BJ (cell line): ENCODE measurements around the gene MYH3. TPM values are rescaled to one million over a fixed set of nuclear protein-coding genes. Genes with fewer than 3 reads are reported as not detected.
"Not testable (repeated sequence)": the region's sequence is repeated elsewhere in the genome, so short reads cannot be mapped to it uniquely, and the experiment has no call there.

Source experiments
- CTCF ChIA-PET: fragments of 350-600 bp; formaldehyde crosslinking; extraction: SDS; loops from one replicate; lab custom pipeline; 2021; ENCODE audit warnings: antibody characterized with exemption, inconsistent platforms; lab: Yijun Ruan, JAX
- POLR2A ChIA-PET: fragments of 300-600 bp; sonication (Branson Sonifier 250); formaldehyde crosslinking; extraction: SDS; loops from one replicate; lab custom pipeline; 2021; ENCODE audit warnings: antibody characterized with exemption; lab: Charles Lee
- DNase-seq: peaks from one replicate; pipeline ENCODE4 v3.0.0-alpha.2; 2011; ENCODE audit warnings: low read depth
- H3K27me3 ChIP-seq: 2 replicates; pipeline ENCODE4 v1.6.0; 2011; ENCODE audit warnings: low read length; ENCODE audit not compliant: control insufficient read depth, insufficient read depth
- H3K36me3 ChIP-seq: 2 replicates; pipeline ENCODE4 v1.5.1; 2011; ENCODE audit warnings: low read length; ENCODE audit not compliant: control insufficient read depth, insufficient read depth
- H3K4me3 ChIP-seq: 2 replicates; pipeline ENCODE4 v1.5.1; 2011; ENCODE audit warnings: low read depth, mild to moderate bottlenecking, control low read depth, low read length
- CTCF ChIP-seq: IDR thresholded peaks from 2 replicates; pipeline ENCODE4 v1.5.1; 2011; ENCODE audit warnings: low read depth, mild to moderate bottlenecking, control low read depth, inconsistent platforms, low read length, moderate library complexity; ENCODE audit not compliant: insufficient read depth
- polyA plus RNA-seq: library from polyadenylated mRNA; depleted of rRNA; stranded (reverse); fragments of >200 nt; gene quantifications from 2 replicates; pipeline ENCODE4 v1.2.3, GENCODE V29; 2011

MYH3 gene
- polyA plus RNA-seq, 1 experiment, result 1.3 TPM

DNA sequence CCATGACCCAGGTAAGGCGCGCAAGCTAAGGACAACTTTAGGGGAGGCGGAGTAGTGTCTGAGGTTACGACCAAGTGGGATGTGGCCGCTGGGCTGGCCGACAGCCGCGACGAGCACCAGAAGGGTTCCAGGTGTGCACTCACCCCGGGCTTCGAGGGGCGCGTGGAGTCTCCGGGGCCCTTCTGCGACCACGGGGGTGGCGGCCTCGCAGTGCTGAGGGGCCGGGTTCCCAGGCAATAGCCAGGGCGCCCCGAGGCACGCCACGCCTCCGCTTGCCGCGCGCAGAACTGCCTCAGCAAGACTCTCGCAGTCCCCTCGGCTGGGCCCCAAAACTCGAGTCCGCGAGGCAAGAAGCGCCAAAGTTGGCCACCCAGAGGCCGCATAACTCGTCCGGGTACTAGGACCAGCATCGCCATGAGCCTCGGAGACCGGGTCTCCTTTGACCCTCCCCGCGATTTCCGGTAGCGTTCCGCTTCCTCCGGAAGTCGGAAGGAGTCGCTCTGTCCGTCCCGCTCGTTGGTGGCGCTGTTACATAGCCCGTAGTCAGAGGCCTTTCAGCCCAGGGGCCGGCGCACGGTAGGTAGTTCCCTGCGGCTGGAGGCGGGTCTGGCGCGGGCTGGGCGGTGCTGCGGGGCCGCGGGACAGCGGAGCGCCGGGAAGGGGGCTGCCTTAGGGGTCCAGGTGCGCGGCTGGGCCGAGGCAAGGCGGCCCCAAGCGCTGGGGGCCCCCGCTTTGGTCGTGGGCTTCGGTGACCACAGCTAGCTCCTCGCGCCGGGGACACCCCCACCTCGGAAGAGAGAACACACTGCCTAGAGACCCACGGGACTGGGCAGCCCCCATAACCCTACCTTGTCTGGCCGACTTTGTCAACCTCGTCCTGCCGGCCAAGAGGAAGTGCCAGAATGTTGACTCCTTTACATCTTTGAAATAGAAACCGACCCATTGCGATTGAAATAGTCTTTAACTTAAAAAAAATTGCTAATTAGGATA is 40.3 kb upstream of the MYH3 start, which contains the start of the genes ADPRM and SCO1:
ADPRM (plus strand) TSS at position 503 of the 990 bp plus-strand sequence. CDS start 7,333 bp downstream, outside the sequence.
SCO1 (minus strand) TSS at position 442 of the 990 bp plus-strand sequence; CDS start at position 416, 26 bp downstream.
- CTCF ChIA-PET, result interaction anchor here (1.0 to 2.9 kb wide), 2 partner anchors 13 to 17 kb away, joined by 3 to 13 read pairs; no protein-coding TSS in a partner anchor
- TF ChIP-seq CTCF, result peak; percentile 60
- Histone ChIP-seq H3K4me3 (peak within 1 kb of the TSS; percentile 97), H3K27me3 (no peaks in the 10 kb centered on the region), H3K36me3 (peaks cover 2% of the 10 kb centered on the region)
- peak; percentile 60 for DNase-seq
- POLR2A ChIA-PET, result no interaction called here

DNA sequence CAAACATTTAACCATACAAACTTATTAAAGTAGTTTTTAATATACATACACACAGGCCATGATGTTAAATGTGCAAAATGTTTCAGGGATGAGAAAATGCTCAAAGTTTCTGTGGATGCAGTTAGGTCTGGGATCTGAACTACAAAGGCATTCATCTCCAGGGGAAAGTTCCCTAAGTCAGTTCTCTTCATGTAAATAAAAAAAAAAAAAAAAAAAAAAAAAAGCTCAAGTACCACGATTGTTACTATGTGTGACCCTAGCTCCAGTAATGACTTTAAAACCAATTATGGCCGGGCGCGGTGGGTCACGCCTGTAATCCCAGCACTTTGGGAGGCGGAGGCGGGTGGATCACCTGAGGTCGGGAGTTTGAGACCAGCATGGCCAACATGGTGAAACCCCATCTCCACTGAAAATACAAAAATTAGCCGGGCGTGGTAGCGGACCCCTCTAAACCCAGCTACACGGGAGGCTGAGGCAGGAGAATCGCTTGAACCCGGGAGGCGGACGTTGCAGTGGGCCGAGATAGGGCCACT is 38.8 kb upstream of the MYH3 start:
- H3K27me3 ChIP-seq, DNase-seq, POLR2A ChIA-PET, H3K36me3 ChIP-seq: not testable (repeated sequence)
- CTCF ChIA-PET, result interaction anchor here (0.8 to 3.9 kb wide), 5 partner anchors 12 to 149 kb away, joined by 3 to 18 read pairs (median 3); no protein-coding TSS in a partner anchor
- H3K4me3 ChIP-seq, result peak overlapping the region; percentile 97

DNA sequence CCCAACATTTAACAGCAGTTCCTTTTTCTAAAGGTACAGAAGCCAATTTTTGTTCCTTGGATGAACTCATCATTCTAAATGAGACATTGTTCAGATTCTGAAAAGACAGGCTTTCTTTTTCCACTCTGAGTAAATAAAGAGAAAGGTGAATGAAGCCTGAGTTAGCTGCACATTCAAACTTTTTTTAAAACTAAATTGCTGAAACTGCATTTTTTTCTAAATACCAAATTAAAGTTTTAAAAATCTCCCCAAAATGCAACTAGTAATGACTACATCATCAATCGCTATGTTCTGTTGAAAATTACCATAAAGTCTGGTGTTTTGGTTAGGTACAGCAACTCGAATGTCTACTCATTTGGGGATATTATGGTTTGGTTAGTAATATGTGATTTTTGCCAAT is 30.4 kb upstream of the MYH3 start:
- Histone ChIP-seq H3K4me3 (no peak overlapping the region), H3K36me3 (peaks cover 8% of the 10 kb centered on the region), H3K27me3 (no peaks in the 10 kb centered on the region)
- no peak for DNase-seq
- ChIA-PET POLR2A (no interaction called here), CTCF (interaction anchor here (0.6 to 2.2 kb wide), 3 partner anchors 12 to 41 kb away, joined by 3 to 7 read pairs (median 6); no protein-coding TSS in a partner anchor)
- no peak for TF ChIP-seq CTCF

DNA sequence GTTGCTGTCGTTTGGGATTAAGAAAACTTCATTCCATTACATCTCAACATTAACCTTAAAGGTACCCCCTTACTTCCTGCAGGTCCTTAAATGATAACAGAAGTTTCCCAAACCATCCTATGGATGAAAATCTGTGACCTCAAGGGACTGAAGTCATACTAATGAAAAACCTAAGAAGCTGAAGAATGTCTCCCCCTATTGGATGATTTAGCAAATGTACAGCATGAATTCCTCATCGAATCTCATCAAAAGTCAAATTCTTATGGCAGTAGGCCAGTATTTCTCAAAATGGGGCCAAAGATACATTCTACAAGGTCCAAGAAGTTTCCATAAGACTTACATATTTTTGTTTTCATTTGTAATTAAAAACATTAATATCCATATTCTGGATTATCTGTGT is 26.7 kb upstream of the MYH3 start:
- Histone ChIP-seq H3K36me3 (peaks cover 9% of the 10 kb centered on the region), H3K27me3 (no peaks in the 10 kb centered on the region), H3K4me3 (no peak overlapping the region)
- TF ChIP-seq CTCF, result peak; percentile 47
- POLR2A ChIA-PET, result no interaction called here
- DNase-seq, result no peak
- CTCF ChIA-PET, result interaction anchor here (0.7 to 5.8 kb wide), 13 partner anchors 9 to 76 kb away, joined by 3 to 68 read pairs (median 4); partner anchors contain the start of genes ADPRM, SCO1 and TMEM220

DNA sequence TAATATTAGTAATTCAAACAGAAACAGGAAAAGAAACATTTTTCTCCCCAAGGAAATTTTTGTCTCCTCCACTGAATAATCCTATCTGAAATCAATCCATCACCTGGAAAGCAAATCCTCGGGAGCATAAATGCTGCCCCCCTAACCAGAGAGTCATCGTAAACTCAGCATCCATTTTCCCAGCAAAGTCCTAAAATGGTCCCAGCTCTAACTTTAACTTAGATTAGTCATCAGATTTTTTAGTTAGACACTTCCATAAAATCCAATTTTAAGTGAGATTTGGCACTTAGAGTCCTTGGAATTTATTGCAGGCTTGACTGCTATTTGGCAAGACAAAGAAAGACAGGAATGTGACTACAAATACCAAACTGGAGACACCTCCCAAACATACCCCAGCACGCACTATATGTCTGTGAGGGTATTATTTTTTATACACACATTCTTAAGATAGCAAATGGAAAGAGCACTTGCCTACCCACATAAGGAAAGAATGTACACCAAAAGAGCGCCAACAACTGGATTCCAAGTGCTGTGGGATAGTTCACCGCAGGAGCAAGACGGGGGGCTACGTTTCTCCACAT is 24.8 kb upstream of the MYH3 start:
- H3K36me3 ChIP-seq, result peaks cover 10% of the 10 kb centered on the region
- H3K4me3 ChIP-seq, result no peak overlapping the region
- ChIA-PET CTCF (interaction anchor here (0.9 to 5.8 kb wide), 3 partner anchors 18 to 46 kb away, joined by 3 to 68 read pairs (median 3); no protein-coding TSS in a partner anchor), POLR2A (no interaction called here)
- DNase-seq, result peak; percentile 82
- H3K27me3 ChIP-seq, result no peaks in the 10 kb centered on the region
- TF ChIP-seq CTCF, result no peak
